HG02571 (cell line): ENCODE measurements around the gene ADAMTS4.
"Not testable (repeated sequence)": the region's sequence is repeated elsewhere in the genome, so short reads cannot be mapped to it uniquely, and the experiment has no call there.

Source experiments
- ATAC-seq: cut with Tn5 transposase; IDR thresholded peaks from one replicate; pipeline ENCODE4 v1.9.1; 2021; ENCODE audit warnings: mild to moderate bottlenecking, moderate library complexity; ENCODE audit not compliant: unreplicated experiment

ADAMTS4 gene, protein sequence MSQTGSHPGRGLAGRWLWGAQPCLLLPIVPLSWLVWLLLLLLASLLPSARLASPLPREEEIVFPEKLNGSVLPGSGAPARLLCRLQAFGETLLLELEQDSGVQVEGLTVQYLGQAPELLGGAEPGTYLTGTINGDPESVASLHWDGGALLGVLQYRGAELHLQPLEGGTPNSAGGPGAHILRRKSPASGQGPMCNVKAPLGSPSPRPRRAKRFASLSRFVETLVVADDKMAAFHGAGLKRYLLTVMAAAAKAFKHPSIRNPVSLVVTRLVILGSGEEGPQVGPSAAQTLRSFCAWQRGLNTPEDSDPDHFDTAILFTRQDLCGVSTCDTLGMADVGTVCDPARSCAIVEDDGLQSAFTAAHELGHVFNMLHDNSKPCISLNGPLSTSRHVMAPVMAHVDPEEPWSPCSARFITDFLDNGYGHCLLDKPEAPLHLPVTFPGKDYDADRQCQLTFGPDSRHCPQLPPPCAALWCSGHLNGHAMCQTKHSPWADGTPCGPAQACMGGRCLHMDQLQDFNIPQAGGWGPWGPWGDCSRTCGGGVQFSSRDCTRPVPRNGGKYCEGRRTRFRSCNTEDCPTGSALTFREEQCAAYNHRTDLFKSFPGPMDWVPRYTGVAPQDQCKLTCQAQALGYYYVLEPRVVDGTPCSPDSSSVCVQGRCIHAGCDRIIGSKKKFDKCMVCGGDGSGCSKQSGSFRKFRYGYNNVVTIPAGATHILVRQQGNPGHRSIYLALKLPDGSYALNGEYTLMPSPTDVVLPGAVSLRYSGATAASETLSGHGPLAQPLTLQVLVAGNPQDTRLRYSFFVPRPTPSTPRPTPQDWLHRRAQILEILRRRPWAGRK

DNA sequence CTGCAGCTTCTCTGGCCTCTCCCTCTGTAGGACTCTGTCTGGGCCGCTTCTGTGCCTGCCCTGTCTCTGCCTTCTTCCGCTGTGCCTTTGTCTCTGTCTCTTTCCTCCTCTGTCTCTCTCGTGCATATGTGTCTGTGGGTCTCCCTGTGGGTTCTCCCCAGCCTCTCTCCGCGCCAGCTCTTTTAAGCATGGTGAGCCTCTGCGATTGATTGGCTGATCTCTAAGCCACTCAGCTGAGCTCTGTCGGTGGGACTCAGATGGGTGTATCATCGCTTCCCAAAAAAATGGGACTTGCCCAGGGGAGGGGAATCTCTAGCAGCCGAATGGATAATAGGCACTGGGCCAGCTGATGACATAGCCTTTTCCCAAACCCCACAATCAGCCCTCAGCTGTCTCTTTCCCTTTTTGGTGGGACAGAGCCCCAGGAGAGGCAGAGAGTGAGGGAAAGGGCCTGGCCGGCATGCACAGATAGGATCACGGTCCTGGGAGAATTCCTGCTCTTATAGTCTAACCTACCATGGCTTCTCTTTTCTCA, at the start of gene ADAMTS4:
ADAMTS4 (minus strand) TSS at position 158 of the 535 bp plus-strand sequence. CDS start 427 bp downstream, outside the sequence.
- ATAC-seq: no peak

DNA sequence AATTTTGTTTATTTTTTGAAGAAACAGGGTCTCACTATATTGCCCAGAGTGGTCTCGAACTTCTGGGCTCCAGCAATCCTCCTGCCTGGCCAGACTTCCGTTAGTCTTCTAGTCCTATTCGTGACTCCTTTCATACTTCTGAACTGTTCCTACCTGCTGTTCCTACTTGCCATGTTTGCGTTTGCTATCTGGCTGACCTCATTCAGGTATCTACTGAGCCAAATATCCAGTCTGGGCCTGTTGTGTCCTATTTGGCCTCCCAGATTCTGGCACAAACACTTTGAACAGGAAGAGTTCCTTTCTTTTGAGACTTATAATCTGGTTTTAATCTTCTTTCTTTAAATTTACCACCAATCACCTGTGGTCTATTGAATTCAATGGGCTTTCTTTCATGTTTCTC, 46.0 kb upstream of the ADAMTS4 start:
- ATAC-seq: no peak

DNA sequence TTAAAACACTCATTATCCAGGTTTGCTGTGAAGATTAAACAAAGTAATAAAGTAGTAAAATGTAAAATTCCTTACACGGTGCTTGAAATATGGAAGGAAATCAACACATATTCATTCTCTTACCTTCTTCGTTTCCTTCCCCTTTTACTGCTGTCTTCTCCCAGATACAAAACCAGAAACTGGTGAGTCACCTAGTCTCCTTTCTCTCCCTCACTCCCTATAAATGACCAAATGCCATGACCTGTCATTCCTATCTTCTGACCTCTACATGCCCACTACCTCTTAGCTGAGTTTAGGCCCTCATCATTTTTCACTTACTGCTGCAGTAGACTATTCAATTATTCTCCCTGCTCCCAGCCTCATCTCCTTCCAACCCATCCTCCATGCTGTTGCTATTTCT, 43.5 kb upstream of the ADAMTS4 start:
- no peak for ATAC-seq

DNA sequence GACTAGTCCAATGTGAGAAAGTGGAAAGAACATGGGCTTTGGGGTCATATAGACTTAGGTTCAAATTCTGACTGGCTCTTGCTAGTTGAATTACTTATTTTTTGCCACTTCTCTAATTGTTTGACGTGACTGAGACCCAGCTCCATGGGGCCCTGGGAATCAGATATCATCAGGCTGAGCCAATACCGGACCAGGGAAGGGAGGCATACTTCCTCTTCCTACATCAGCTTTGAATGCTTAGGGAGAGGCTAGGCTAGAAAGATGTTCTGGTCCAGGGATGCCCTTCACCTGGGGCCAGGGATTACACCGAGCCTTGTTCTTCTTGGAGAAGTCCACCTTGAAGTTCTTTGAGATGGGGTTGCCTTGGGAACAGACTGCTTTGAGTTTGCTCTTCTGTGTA, 42.8 kb upstream of the ADAMTS4 start:
- no peak for ATAC-seq

DNA sequence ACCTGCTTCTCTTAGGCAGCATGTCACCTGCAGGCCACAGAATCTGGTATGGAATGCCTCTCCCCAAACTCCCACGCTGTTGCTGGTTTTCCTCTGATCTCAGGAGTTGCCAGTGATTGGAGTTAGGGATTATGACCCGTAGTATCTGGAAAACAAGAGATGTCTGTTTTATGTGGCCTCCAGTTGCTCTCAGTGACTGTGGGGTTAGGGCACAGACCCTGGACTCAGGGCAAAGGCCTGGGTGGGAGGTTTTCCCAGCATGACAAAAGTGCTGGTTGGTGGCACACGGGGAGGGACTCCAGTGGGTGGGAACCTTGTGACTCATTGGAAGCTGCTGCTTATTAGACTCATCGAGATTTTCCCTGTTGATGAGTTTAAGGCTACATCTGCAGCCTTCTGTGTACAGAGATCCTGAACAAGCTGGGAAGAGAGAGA, 39.2 kb upstream of the ADAMTS4 start, which contains the start of gene NR1I3:
NR1I3 (minus strand) TSS at position 165 of the 435 bp plus-strand sequence. CDS start 1,638 bp downstream, outside the sequence.
- ATAC-seq: no peak

DNA sequence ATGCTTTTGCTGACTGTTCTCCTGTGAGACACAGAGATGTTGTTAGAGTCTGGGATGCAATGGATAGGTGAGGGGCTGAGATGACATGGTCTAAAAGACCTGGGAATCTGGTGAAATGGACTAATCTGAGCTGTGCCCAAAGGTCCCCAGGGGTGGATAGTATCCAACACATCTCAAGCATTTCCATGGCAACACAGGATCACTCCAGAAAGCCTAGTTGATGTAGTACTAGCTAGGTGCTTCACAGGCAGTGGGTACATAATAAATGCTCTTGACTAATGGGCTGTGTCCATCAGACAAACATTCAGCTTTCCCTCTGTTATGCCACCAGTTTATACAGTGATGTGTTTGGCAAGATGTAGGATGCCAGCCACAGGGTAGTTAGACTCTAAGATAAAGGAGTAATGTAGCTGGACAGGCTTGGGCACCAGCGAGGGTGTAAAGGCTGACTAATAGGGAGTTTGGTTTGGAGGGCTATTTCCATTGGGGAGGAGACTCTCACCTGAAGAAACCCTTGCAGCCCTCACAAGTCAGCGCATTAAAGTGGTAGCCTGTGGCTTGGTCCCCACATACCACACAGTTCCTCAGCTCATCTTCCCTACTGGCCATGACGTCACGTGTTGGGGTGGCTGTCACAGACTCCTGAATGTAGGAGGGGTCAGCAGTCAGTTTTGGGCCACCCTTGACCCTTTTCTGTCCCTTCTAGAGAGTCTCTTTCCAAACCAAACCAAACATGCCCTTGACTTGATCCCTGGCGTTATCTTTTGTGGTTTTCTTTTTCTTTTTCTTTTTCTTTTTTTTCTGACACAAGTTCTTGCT, 37.3 kb upstream of the ADAMTS4 start:
- no peak for ATAC-seq

DNA sequence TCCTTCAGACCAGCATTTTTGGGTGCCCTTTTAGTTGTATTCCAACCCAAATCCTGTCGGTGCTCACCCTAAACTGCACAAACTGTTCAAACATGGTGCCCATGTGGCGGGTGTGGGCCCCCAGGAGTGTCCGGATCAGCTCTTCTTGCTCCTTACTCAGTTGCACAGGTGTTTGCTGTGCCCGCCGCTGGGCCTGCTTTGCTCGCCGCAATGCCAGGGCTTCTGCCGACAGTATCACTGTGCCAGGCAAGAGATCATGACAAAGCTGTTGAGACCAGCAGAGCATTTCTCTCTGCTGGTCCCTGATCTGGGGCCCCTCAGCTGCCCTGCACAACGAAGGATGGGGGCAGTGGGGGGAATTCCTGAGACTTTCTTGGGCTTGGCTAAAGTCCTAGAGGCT, 34.2 kb upstream of the ADAMTS4 start:
- no peak for ATAC-seq

DNA sequence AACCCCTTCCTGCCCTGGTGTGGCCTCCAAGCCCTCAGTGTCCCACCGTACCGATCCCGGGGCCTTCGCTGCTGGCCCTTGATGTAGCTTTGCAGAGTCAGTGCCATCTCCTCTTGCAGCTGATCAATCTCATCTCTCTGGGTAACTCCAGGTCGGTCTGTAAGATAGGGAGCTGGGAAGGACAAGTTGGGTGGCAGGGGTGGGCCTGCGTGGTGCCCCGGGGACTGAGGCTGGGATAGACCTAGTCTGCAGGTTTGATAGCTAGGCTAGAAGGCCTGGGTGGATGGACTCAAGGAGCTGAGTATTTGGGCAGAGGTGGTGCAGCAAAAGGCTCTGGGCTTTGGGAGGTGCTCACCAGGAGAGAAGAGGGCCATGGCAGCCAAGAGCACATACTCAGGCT, 31.9 kb upstream of the ADAMTS4 start:
- no peak for ATAC-seq

DNA sequence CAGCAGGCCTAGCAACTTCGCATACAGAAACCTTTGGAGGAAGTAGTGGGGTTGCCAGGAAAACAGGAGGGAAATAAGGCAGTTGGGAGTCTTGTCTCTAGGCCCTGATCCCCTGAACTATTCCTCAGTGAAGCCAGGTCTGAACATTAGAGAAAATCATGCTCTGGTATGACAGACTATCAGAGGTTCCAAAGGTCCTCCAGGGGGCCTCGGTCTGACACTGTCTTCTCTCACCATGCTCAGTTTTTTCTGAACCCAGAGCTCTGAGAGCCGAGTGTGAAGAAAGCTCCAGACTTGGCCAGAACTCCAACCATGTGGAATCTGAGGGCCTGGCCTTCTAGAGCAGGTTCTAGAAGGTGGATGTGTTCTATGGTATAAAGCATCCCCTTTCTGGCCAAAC, 31.0 kb upstream of the ADAMTS4 start:
- no peak for ATAC-seq

DNA sequence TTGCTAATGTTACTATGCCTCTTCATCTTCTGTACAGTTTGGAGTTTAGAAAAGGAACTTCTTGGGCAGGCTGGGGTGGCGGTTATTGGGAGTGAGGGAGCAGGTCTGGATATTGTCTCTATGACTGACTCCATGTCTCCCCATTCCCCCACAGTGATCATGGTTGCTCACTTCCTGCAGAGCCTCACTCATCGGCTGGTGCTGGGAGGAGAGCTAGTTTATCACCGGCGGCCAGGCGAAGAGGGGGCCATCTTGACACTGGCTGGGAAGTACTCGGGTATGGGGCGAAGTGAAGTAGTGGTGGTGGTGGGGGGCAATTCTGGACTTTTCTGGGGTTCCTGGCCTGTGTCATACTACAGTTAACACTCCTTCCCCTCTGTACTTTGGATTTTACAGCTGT, 29.2 kb upstream of the ADAMTS4 start:
- ATAC-seq: no peak

DNA sequence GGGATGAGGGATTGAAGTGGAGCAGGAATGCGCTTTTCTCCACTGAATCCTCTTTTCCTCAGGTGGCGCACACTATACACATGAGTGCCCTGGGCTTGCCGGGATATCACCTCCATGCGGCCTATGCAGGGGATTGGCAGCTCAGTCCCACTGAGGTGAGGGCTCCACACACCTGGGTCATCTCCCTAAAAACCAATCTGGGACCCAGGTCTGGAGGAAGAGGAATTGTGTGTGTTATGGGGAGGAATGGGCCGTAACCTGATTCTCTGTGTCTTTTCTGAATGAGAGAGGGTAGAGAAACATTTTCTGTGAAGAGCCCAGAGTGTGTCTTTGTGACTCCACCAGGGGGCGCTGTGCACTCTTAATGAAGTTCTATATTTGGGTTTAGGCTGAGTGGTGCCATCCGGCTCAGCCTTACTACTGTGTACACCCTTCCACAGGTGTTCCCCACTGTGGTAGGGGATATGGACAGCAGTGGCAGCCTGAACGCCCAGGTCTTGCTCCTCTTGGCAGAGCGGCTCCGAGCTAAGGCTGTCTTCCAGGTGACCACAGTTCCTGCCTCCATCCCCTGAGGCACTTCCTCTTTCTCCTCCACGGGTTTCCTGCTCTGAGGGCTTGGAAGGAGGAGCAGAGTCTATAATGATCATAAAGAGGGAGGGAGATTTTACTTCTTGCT, 28.5 kb upstream of the ADAMTS4 start:
- no peak for ATAC-seq

DNA sequence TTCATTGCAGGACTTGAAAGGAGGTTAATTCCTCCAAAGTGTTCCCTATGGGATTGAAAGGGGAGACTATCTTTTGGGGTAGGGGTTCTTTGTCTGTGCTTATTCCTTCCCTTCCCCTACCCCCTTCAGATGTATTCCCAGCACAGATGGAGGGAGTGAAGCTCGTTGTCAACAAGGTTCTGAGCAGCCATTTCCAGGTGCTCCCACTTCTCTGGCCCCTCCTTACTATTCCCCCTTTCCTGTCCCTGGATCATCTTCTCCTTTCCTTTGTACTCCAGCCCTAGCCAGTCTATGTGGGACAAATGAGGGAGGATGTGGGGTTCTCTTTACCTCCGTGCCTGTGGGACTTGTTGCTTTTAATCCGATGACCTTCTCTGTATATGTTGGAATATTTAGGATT, 27.9 kb upstream of the ADAMTS4 start:
- ATAC-seq: no peak

DNA sequence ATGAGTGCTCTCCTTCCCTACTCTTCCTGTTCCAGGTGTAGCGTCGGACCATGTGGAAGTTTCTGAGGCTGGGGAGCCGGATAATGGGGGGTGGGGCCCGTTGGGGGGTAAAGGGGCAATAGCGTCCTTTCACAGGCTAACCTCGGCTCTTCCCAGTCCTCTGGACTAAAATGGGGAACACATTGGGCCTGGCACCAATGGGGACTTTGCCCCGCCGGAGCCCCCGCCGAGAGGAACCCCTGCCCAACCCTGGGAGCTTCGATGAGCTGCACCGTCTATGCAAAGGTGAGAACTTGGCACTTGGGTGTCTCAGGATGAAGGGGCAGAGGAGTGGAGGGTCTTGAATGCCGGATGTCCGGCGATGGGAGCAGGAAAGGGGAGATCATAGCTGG, 27.5 kb upstream of the ADAMTS4 start:
- no peak for ATAC-seq

DNA sequence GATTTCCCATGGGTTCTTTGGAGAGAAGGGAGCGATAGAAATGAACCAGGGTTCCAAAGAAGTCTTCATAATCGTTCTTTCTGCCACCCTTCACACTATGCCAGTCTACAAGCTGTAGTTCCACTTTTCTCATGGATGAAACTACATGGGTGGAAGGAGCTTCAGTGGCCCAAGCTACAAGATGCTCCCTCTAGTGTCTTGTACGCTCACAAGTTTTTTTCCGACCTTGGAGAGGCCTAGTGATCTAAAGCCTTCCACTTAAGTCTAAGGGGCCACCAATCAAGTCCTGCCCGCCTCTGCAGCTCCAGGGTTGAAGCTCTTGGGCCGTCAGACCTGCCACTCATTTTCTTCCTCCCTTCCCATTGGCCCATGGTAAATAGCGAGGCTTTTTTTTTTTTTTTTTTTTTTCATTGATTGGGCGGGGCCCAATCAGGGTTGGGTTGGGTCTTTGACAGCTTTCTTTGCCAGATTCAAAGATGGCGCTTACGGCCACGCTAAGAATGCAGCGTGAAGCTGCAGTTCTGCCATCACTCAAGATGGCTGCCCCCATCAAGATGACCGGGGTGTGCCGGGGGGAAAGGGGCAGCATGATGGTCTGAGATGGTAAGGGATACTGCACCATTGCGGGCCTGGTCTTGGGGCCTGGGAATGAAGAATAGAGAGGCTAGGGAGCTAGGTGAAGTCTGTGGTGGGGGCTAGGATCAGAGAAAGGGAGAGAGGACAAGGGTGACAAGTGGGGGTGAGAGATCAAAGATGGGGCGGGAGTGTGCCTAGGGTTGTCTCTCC, 26.9 kb upstream of the ADAMTS4 start, which contains the start of gene TOMM40L:
TOMM40L (plus strand) TSS at position 527 of the 786 bp plus-strand sequence. CDS start 430 bp downstream, outside the sequence.
- peak; percentile 92 for ATAC-seq

DNA sequence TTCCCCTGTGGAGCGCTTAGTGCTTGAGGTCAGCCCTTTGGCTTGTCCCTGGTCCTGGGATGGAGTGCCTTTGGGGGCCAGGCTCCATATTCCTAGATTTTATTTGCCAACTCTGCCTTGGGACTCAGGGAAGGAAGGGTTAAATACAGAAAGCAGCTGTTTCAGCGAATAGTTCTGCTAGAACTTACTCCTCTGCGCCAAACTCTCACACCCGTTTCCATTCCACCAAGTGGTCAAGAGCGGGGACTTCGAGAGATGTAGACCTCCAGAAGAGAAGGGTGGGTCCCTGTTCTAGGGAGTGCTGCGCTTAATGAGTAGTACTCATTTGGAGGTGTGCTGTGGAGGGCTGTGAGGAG, 26.3 kb upstream of the ADAMTS4 start:
- ATAC-seq: no peak

DNA sequence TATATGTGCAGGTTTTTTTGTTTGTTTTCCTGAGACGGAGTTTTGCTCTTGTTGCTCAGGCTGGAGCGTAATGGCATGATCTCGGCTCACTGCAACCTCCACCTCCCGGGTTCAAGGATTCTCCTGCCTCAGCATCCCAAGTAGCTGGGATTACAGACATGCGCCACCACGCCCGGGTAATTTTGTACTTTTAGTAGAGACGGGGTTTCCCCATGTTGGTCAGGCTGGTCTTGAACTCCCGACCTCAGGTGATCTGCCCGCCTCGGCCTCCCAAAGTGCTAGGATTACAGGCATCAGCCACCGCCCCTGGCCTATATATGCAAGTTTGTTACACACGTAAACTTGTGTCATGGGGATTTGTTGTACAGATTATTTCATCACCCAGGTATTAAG, 25.8 kb upstream of the ADAMTS4 start:
- ATAC-seq: not testable (repeated sequence)

DNA sequence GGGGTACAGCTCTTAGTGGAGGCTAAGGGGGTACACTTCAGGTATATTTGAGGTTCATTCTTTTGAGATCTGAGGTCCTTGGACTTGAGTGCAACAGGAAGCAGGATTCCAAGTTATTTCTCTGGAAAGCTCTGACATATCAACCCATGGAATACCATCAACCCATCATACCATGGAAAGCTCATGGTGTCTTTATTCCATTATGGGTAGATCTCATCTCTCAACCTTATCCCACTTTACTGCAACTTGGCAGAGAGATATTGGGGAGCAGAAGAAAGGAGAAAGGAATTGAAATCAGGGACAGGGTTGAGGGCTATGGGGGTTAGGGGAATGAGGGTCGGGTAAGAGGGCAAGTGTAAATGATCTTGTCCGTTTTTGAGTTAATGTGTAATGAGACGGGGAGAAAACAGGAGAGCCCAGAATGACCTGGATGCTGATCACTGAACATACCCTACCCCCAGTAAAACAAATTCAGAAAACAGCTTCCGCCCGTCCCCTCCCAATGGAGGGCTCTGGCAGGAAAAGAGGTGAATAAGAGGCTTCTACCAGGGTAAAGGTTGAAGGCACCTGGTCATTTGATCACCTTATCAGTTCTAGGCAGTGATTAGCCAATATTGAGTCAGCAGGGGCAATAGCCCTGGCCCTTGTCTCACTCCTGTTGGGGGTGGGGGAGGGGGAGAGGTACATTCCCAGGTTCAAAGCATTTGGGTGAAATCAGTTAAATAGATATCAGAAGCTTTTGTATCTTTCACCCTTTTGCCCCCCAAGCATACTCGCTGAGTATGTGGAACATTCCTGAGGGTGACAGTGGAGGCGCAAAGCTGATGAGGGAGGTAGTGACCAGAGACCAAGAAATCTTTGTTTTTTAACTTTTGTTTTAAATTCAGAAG, 25.2 kb upstream of the ADAMTS4 start:
- no peak for ATAC-seq
